GM12892 (cell line): ENCODE results near the gene DIP2B.

Source experiments
- POLR2AphosphoS5 ChIP-seq: IDR thresholded peaks from 2 replicates; pipeline ENCODE4 v1.6.1; 2011; ENCODE audit warnings: low read depth, low read length, control low read depth
- TAF1 ChIP-seq: IDR thresholded peaks from 2 replicates; pipeline ENCODE4 v1.6.1; 2011; ENCODE audit warnings: low read depth, mild to moderate bottlenecking, control low read depth, low read length, borderline replicate concordance

DNA sequence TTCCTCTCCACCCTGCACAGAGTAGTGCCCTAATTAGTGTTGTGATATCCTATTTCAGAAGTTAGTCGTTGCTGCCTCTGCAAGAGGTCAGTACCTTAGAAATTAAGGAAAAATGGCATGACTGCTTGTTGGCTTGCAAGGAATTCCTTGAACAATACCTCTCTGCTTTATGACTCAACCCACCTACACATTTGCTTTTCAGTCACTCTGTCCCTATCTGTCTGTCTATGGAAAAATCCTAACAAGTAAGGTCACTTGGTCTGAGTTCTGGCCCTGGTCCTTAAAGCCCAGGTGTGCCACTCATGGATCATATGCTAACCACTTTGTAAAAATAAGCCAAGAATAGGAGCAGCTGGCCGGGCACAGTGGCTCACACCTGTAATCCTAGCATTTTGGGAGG, 142.7 kb downstream of the DIP2B start:
- TF ChIP-seq POLR2AphosphoS5 (no peak), TAF1 (no peak)
